NK-92 treated with Interleukin-12 subunit alpha and Interleukin-12 subunit beta, amount 100 ng/mL, for 24 hours (cell line): ENCODE results near the gene SCEL.
"Not testable (repeated sequence)": the region's sequence is repeated elsewhere in the genome, so short reads cannot be mapped to it uniquely, and the experiment has no call there.

ENCODE experiments used
- DNase-seq: peaks from one replicate; lab custom pipeline; 2025; lab: John Stamatoyannopoulos, UW

Gene SCEL

GRCh38 chr13:77535448-77535847 lies at the start of gene SCEL:
SCEL (plus strand) TSS chr13:77535706; CDS start chr13:77555876, 20,170 bp downstream.
- no peak for DNase-seq

DNA sequence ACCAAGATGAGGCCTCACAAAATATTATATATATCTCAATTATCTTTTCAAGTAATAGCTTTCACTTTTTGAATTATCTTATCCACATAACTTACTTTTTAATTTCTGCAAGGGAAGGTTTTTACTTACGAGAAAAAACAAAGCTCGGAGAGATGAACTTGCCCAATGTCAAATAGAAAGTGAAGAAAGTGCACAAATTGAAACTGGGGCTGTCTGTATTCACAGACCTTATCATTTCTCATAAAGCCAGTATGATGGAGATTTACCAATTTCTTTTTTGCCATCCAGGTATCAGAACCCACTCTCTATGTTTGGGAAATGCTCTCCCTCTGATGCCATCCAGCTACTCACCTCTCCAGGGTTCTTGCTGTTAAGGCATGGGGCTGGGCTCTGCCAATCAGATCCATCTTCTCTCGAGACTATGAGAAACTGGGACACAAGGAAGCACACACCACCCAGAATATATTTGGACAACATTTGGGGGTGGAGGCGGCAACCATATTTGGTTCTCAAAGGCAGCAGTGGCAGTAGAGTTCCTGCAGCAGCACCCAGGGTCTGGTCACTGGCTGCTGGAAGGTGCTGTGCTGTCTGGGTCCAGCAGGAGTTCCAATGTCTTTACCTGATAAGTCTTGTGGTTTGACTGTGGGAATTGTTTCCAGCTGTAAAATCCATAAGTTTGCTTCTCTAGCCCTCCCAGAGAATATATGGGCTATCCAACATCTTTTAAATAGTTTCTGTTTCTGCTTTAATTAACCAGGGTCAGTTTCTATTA lies 45.8 kb upstream of the SCEL start:
- no peak for DNase-seq

- no peak for DNase-seq
Observed at GRCh38 chr13:77492982-77493381, 42.5 kb upstream of the SCEL start.

DNA sequence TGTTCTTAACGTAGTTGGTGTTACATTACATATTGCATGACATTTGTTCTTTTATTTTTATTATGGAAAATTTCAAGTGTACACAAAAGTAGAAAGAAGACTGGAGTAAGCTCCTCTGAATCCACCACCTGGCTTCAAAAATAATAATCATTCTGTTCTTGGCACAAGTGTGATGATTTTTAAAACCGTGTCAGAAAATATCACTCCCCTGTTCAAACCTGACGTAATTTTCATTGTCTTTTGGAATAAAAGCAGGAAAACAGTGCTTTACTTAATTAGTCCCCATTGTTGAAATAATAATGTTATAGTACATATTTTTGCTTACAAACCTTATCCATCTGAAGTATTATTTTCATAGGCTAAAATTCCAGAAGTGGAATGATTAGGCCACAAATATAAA lies 41.3 kb upstream of the SCEL start:
- DNase-seq, result no peak

DNA sequence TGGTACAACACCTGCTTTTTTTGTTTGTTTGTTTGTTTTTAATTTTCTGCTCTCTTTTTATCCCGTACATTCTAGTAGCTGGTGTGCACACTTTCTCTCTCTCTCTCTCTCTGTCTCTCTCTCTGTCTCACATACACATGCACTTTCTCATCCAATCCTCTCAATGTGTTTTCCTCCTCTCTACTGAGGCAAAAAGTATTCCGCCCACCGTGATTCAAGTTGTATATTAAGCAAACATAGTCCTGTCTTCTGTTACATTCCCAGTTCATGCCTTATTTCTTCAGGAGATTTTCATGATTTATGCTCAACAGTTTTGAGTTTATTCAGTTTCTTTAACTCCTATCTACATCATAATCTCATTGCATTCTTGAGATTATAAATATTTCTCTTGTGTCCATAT lies 38.2 kb upstream of the SCEL start:
- no peak for DNase-seq

GRCh38 chr13:77497835-77498234 lies 37.7 kb upstream of the SCEL start:
- no peak for DNase-seq

GRCh38 chr13:77502104-77502720 lies 33.3 kb upstream of the SCEL start:
- no peak for DNase-seq

DNA sequence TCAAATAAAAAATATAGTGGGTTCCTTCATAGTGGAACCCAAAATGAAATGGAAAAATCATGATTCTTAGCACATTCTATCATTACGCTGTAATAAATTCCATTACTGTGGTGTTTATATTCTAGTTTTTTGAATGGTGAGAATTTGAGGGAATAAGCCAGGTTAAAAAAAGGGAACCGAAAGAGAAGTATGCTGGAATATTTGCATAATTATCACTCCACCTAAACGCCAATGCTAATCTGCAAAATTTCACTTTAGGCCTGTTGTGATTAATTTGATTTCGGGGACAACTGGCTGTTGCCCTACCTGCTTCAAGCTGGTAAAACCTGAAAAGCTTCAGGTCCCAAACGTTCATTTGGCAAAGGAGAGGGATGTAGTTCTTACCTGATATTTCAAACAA lies 32.1 kb upstream of the SCEL start:
- DNase-seq, result no peak

DNA sequence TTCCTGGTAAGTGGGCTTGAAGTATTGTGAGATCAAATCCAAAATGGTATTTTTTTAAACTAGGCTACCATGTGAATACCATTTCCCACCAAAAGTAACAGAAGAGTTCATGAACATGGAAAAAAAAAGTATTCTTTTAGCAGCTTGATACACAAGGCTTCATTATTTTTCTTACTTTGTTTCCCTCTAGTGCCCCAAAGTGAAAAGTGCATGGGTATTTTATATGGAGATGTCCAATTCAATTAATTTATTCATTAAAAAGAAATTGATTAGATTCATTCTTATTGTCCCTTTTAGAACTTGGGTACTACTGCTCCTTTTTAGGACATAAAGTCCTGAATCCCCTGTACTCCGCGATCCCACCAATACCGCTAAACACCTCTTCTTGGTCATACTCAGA lies 28.6 kb upstream of the SCEL start:
- DNase-seq, result no peak

GRCh38 chr13:77507931-77508776 lies 27.4 kb upstream of the SCEL start:
- DNase-seq, result no peak

- DNase-seq, result no peak
Observed at GRCh38 chr13:77508959-77509620, 26.4 kb upstream of the SCEL start.

GRCh38 chr13:77510156-77510555 lies 25.4 kb upstream of the SCEL start:
- no peak for DNase-seq

GRCh38 chr13:77511552-77511951 lies 24.0 kb upstream of the SCEL start:
- no peak for DNase-seq

GRCh38 chr13:77513719-77514335 lies 21.7 kb upstream of the SCEL start:
- DNase-seq, result no peak

DNA sequence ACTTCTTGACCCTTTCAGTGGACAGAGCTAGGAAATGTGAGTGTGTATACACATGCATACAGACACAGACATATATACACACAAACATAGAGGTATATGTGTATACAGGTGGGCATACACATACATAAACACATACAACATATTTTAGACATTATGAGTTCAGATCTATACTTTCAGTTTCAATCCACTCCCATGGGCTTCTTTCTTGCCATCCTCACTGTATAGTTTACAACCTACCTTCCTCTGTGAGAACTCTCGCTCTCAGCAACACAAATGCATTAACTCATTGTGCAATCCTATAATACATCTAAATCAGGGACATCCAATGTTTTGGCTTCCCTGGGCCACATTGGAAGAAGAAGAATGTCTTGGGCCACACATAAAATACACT lies 21.2 kb upstream of the SCEL start:
- DNase-seq, result no peak

DNA sequence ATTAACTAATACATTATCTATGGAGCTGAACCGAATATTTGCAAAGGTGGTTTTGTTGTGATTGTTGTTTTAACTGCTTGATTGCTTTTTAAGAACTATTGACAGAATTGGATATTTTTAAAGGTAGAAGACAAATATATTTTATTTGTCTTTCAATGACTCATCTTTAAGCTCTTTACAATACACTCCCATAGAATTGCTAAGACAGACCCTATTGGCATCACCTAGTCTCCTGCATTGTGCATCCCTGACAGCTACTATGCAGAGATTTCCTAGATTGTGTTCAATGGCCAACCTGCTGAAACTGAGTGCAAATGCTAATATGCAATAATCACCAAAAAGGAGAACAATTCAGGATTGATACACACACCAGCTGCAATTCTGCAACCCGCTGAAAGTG lies 19.7 kb upstream of the SCEL start:
- no peak for DNase-seq

GRCh38 chr13:77516342-77516789 lies 19.1 kb upstream of the SCEL start:
- no peak for DNase-seq

DNA sequence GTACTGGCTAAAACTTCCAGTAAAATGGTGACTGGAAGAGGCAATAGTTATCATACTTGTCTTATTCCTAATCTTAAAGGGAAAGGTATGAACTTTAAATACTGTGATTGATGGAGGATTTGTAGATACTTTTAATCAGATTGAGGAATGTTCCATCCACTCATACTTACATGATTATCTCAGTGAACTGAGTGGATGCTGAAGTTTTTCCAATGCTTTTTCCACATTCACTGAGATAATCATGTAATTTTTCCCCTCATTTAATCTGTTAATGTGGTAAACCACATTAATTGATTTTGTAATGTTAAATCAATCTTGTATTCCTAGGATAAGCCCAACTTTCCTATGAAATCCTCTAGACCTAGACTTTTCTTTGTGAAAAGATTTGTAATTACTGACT lies 17.2 kb upstream of the SCEL start:
- DNase-seq, result no peak

DNA sequence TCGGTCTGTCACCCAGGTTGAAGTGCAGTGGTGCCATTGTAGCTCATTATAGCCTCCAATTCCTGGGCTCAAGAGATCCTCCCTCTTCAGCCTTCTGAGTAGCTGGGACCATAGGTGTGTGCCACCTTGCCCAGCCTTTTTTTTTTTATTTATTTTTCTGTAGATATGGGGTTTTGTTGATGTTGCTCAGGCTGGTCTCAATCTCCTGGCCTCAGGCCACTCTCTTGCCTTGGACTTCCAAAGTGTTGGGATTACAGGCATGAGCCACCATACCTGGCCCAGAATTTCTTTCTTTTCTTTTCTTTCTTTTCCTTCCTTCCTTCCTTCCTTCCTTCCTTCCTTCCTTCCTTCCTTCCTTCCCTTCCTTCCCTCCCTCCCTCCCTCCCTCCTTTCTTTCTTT lies 16.1 kb upstream of the SCEL start:
- not testable (repeated sequence) for DNase-seq

DNA sequence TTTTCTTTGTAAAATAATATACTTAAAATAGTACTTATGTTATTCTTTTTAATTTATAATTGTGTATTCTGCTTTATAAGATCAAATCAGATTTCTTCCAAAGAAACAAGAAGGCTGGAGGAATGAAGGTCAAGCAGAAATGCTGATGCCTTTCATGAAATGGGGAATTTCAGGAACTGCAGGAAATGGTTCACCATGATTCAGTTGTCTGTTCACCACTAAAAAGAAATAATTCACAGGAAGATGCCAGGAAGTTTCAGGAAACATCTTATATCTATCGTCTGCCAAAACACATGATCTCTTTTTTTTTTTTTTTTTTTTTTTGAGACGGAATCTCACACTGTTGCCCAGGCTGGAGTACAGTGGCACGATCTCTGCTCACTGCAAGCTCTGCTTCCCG lies 15.7 kb upstream of the SCEL start:
- no peak for DNase-seq

GRCh38 chr13:77521194-77521593 lies 14.3 kb upstream of the SCEL start:
- no peak for DNase-seq
